K562 (cell line): Measurements from ENCODE around the gene FGF22. TPM values are rescaled to one million over a fixed set of nuclear protein-coding genes. Genes with fewer than 3 reads are reported as not detected.

Experiments
- ATAC-seq: fragments of 200-7000 bp; cut with Tn5 transposase; 3 replicates; pipeline ENCODE4 v1.9.1; 2020; ENCODE audit warnings: moderate library complexity
- BruUV-seq: library from RNA; stranded (reverse); fragments of 400-500 nt; replicated peaks from 2 replicates; lab custom pipeline; 2021; lab: Mats Ljungman, UMichigan
- CTCF ChIA-PET: fragments of 300-600 bp; formaldehyde crosslinking; extraction: SDS; loops from one replicate; lab custom pipeline; 2021; ENCODE audit warnings: low intra/inter-chr PET ratio; lab: Yijun Ruan, JAX
- POLR2A ChIA-PET: fragments of 300-600, 350-650 bp; sonication (Branson Sonifier 250); formaldehyde crosslinking; extraction: SDS; loops from one replicate; lab custom pipeline; 2021; ENCODE audit warnings: antibody characterized with exemption, inconsistent platforms; lab: Yijun Ruan, JAX
- DNase-seq, 4 experiments: peaks; one replicate each; pipeline versions ENCODE4 v3.0.0 to v3.0.0-alpha.2; 2011 to 2018; ENCODE audit warnings: low spot score in 3 of 4, mixed read lengths in 3 of 4; ENCODE audit errors: extremely low read depth in 1 of 4
- FAIRE-seq: peaks from 2 replicates; lab custom pipeline; 2011; peaks lifted over from hg19 to GRCh38; lab: Jason Lieb, UNC
- H2AFZ ChIP-seq: 2 replicates; pipeline ENCODE4 v1.6.0; 2011; ENCODE audit warnings: low read depth, low read length, control low read depth, inconsistent platforms
- H3K27ac ChIP-seq: fragments of 200-600 bp; 3 replicates; pipeline ENCODE4 v1.8.0; 2011; ENCODE audit warnings: low read depth, mild to moderate bottlenecking, control low read depth, inconsistent platforms, low read length, moderate library complexity, mixed read lengths; ENCODE audit errors: extremely low read depth
- H3K27me3 ChIP-seq, 2 experiments: fragments of 300-600 bp in 1 of 2; 2 replicates in 1 of 2; 3 replicates in 1 of 2; pipeline versions ENCODE4 v1.6.0 to v1.8.0; 2011; ENCODE audit warnings: inconsistent platforms in 2 of 2, low read length in 2 of 2, mild to moderate bottlenecking in 1 of 2, mixed read lengths in 1 of 2, moderate library complexity in 1 of 2; ENCODE audit not compliant: control insufficient read depth in 2 of 2, insufficient read depth in 2 of 2
- H3K36me3 ChIP-seq: fragments of 300-600 bp; 3 replicates; pipeline ENCODE4 v1.8.0; 2011; ENCODE audit warnings: mild to moderate bottlenecking, low read length, inconsistent platforms; ENCODE audit not compliant: control insufficient read depth, insufficient read depth
- H3K4me1 ChIP-seq, 2 experiments: fragments of 200-600 bp in 1 of 2; replicated peaks in 1 of 2; 2 replicates in 1 of 2; 3 replicates in 1 of 2; pipeline versions ENCODE4 v1.5.1 to v1.8.0; 2011; ENCODE audit warnings: inconsistent platforms in 2 of 2, low read length in 2 of 2, mild to moderate bottlenecking in 1 of 2, mixed read lengths in 1 of 2, moderate library complexity in 1 of 2; ENCODE audit not compliant: control insufficient read depth in 2 of 2, insufficient read depth in 2 of 2
- H3K4me2 ChIP-seq: 2 replicates; pipeline ENCODE4 v1.6.1; 2011; ENCODE audit warnings: low read length, control low read depth, inconsistent platforms, mixed read lengths; ENCODE audit not compliant: insufficient read depth
- H3K4me3 ChIP-seq: fragments of 200-600 bp; sonication (generic), shearing (Covaris generic); 2 replicates; pipeline ENCODE4 v1.5.1; 2016; ENCODE audit warnings: control low read depth, inconsistent platforms
- H3K79me2 ChIP-seq: fragments of 200-600 bp; 3 replicates; pipeline ENCODE4 v1.8.0; 2011; ENCODE audit warnings: low read length, inconsistent platforms; ENCODE audit not compliant: control insufficient read depth, insufficient read depth
- H3K9ac ChIP-seq, 2 experiments: 2 replicates each; pipeline versions ENCODE4 v1.6.0 to v1.6.1; 2011; ENCODE audit warnings: low read depth in 2 of 2, low read length in 2 of 2, control low read depth in 1 of 2, inconsistent platforms in 1 of 2, mild to moderate bottlenecking in 1 of 2, mixed read lengths in 1 of 2; ENCODE audit not compliant: insufficient read depth in 1 of 2
- H3K9me1 ChIP-seq: one replicate; pipeline ENCODE4 v1.6.0; 2011; ENCODE audit warnings: inconsistent platforms, mild to moderate bottlenecking, low read length, moderate library complexity; ENCODE audit not compliant: control insufficient read depth, insufficient read depth
- H3K9me3 ChIP-seq: replicated peaks from 2 replicates; pipeline ENCODE4 v1.5.1; 2011; ENCODE audit warnings: low read depth, low read length, inconsistent platforms; ENCODE audit not compliant: control insufficient read depth, insufficient read depth
- H4K20me1 ChIP-seq: replicated peaks from 2 replicates; pipeline ENCODE4 v1.6.1; 2011; ENCODE audit warnings: low read length, inconsistent platforms, mixed read lengths; ENCODE audit not compliant: control insufficient read depth, insufficient read depth
- BDP1 ChIP-seq: IDR thresholded peaks from 3 replicates; pipeline ENCODE4 v1.6.1; 2011; ENCODE audit not compliant: insufficient read length, insufficient read depth
- MYC ChIP-seq, 2 experiments: fragments of 250-450 bp in 1 of 2; sonication (Bioruptor Pico) in 1 of 2; IDR thresholded peaks; 2 replicates each; pipeline versions ENCODE4 v1.5.1 to v1.6.1; 2012 to 2021; ENCODE audit warnings: low read depth in 2 of 2, borderline replicate concordance in 1 of 2, improper control_type of control experiment in 1 of 2, low read length in 1 of 2, mild to moderate bottlenecking in 1 of 2, moderate library complexity in 1 of 2
- POLR2G ChIP-seq: fragments of 200-400 bp; formaldehyde crosslinking; IDR thresholded peaks from 2 replicates; pipeline ENCODE4 v1.6.1; 2017; ENCODE audit warnings: low read depth, mild to moderate bottlenecking, antibody characterized with exemption, low read length, moderate library complexity
- ZNF444 ChIP-seq: fragments of 250-450 bp; sonication (Bioruptor Pico); IDR thresholded peaks from 2 replicates; pipeline ENCODE4 v1.4.0; 2020; ENCODE audit warnings: mild to moderate bottlenecking, moderate library complexity
- WGBS: fragments of 100-300 bp; shearing (Covaris generic); methylation state at CpG from one replicate; pipeline ENCODE4 v1.1.6; 2016; ENCODE audit warnings: low coverage, mixed read lengths; ENCODE audit not compliant: insufficient coverage; ENCODE audit errors: missing lambda C conversion rate; 5-methylcytosine and 5-hydroxymethylcytosine counted together
- in situ Hi-C: fragments of 300-500 bp; cut with MboI; formaldehyde crosslinking; loops from 4 replicates; pipeline ENCODE4 v1.15.0; 2018; ENCODE audit warnings: inconsistent platforms, mixed read lengths
- intact Hi-C: fragments of 100-400 bp; cut with micrococcal nuclease; formaldehyde crosslinking; loops from 2 replicates; pipeline ENCODE4 v1.14.2; 2022
- polyA plus RNA-seq, 8 experiments: library from polyadenylated mRNA; depleted of rRNA in 4 of 8; stranded (reverse) in 5 of 8; unstranded in 3 of 8; fragments of >200 nt; fragmentation: Nextera tagmentation in 2 of 8; fragmentation: Illumina TruSeq in 1 of 8; extraction: Ambion mirVana in 2 of 8; extraction: Trizol in 1 of 8; gene quantifications; 2 replicates each; pipeline versions ENCODE4 v1.2.1 to v1.2.3, GENCODE V29; 2011 to 2014; ENCODE audit warnings: inconsistent platforms in 1 of 8, missing spikeins in 1 of 8
- total RNA-seq, 7 experiments: library from RNA; depleted of rRNA in 6 of 7; stranded (reverse); fragments of >200 nt in 6 of 7; fragmentation: Illumina TruSeq in 2 of 7; extraction: Trizol in 2 of 7; gene quantifications; 2 replicates each; pipeline versions ENCODE4 v1.2.1 to v1.2.3, GENCODE V29; 2011 to 2021; ENCODE audit warnings: low replicate concordance in 1 of 7
- TF ChIP-seq, protein P1 (sequence below): fragments of 250-450 bp; sonication (Bioruptor Pico); IDR thresholded peaks from 2 replicates; pipeline ENCODE4 v1.5.0; 2021; ENCODE audit warnings: mild to moderate bottlenecking, moderate library complexity

Gene FGF22
- total and polyA plus RNA-seq, 9 of the 15 experiments (the other 6 are each of a cell fraction or from before 2014, with no cell fraction given) = 0.14 to 2.2 (median 0.86) TPM; not detected in 4

DNA sequence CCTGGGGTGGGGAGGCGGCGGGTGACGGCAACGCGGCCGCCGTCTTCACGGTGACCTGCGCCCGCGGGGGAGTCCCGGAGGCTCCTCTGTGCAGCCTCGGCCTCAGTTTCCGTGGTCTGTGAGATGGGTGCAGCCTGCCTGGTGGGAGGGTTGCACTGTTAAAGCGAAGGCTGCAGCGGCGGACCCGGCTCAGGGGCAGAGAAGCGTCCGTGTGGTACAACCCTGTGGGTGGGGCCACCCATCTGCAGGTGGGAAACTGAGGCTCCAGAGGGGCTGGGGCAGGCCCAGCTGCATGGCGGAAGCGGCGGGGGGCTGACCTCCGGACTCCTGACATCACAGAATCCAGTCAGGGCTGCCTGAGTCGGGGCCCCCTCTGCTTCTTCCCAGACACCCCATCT, 481 bp downstream of the FGF22 start (continued):
- TF ChIP-seq, protein P1, sequence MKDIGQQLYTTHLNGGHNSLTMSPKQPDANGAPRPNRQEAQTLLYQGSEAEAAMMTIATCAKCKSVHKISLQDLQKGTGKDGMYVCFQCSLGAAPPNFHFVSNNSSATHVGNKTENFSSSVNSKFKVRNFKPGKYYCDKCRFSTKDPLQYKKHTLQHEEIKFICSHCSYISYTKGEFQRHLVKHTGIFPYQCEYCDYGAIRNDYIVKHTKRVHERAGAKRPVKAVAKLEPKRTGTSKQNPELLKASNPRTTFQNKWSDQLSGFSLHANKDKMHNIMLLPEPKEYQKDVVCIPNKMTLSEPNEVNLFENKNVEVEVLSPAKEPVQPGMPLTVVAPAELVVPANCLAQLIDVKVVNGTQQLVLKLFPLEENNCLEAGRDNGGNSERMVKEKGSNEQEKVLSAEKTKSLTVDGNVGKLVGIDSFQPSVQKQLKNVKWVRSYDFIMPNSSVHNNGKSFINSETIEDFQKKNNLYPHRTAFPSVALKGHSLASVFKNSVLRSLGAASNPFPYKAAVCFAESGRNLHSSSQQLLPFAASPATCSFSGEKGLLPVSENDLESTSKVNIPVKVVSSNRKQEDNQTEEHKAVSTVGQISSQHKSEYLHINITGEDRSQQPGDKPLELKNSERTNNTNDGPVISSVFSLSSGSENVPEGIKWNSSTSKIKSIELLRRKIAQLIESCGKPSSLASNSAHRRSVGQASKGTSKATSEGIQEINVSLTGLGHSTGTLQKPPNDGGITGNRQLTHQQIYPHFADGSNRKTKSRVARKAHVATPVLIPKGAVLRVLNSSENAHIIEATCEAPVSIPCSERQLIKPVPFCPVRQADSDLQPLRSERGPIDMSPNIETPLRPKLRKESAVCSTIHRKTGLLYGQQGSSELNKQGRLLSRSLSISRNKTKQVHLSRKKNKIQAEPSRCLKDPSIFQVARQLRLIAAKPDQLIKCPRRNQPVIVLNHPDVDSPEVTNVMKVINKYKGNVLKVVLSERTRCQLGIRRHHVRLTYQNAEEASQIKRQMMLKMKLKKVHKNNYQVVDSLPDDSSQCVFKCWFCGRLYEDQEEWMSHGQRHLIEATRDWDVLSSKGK (CRISPR knock-in tag) = no peak
- TF ChIP-seq MYC (IDR thresholded peaks at IDR 0.05; ENCODE audit: low read depth, low read length) (no peak), MYC (CRISPR knock-in tag; IDR thresholded peaks at IDR 0.05; ENCODE audit: borderline replicate concordance, low read depth) (no peak), ZNF444 (CRISPR knock-in tag) (no peak)

DNA sequence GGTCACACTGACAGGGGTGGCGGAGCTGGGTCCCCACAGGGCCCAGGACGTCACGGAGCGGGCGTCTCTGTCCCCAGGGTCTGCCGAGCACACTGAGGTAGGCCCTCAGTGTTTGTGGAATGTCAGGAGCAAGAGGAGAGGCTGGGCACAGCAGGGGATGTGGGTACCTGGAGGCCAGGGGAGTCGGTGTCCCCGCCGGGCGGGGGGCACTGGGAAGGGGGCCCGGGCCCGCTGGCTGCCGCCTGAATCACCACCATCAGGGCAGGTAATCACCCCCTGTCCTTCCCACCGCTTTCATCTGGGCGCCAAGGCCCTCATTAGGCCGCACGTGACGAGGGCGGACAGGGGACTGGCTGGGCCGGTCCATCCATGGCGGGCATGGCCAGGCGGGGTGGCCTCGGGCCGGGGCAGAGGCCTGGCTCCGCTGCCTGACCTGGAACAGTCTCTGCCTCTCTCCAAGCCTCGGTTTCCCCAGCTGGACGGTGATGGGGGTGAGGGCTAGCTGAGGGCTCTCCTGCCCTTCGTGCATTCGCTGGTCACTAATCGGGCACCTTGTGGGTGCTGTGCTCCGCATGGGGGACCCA, 1.0 kb downstream of the FGF22 start:
- DNase-seq = no peak
- WGBS = 83% methylated on average over 18 of the region's 31 CpGs
- H2AFZ ChIP-seq = no peak overlapping the region
- ChIA-PET POLR2A (no interaction called here), CTCF (no interaction called here)
- peaks cover 4 to 53% of the 10 kb centered on the region in 2 experiments; a peak in 4 of 5 replicates for H3K4me1 ChIP-seq
- intact Hi-C loops (no loop called here), in situ Hi-C loops (no loop called here)
- no peak overlapping the region for H3K9ac ChIP-seq
- ATAC-seq = no peak
- 0 out of 2 replicates have a peak, but pooled peaks have one; percentile 16 for TF ChIP-seq POLR2G
- no peak for TF ChIP-seq BDP1
- BruUV-seq = no TSS peak
- H3K9me3 ChIP-seq = no peaks in the 10 kb centered on the region
- peaks cover 13% of the 10 kb centered on the region; the same call in 1 of the 3 replicates for H3K36me3 ChIP-seq
- H3K9me1 ChIP-seq = no peaks in the 10 kb centered on the region
- H4K20me1 ChIP-seq = no peaks in the 10 kb centered on the region
- no peak overlapping the region for H3K4me3 ChIP-seq
- FAIRE-seq = no peak
- H3K27me3 ChIP-seq = no peaks in the 10 kb centered on the region
- H3K4me2 ChIP-seq = no peak overlapping the region
- no peaks in the 10 kb centered on the region for H3K79me2 ChIP-seq
- no peak overlapping the region for H3K27ac ChIP-seq
